GOT3 (cell line): ENCODE data around the gene ACKR2.
A peak's percentile ranks its signal among the peaks of the same experiment; 100 is the strongest.
"Not testable (repeated sequence)": the region's sequence is repeated elsewhere in the genome, so short reads cannot be mapped to it uniquely, and the experiment has no call there.

Experiments used
- DNase-seq: peaks from one replicate; lab custom pipeline; 2025; ENCODE audit warnings: mixed read lengths; lab: John Stamatoyannopoulos, UW

ACKR2 gene

DNA sequence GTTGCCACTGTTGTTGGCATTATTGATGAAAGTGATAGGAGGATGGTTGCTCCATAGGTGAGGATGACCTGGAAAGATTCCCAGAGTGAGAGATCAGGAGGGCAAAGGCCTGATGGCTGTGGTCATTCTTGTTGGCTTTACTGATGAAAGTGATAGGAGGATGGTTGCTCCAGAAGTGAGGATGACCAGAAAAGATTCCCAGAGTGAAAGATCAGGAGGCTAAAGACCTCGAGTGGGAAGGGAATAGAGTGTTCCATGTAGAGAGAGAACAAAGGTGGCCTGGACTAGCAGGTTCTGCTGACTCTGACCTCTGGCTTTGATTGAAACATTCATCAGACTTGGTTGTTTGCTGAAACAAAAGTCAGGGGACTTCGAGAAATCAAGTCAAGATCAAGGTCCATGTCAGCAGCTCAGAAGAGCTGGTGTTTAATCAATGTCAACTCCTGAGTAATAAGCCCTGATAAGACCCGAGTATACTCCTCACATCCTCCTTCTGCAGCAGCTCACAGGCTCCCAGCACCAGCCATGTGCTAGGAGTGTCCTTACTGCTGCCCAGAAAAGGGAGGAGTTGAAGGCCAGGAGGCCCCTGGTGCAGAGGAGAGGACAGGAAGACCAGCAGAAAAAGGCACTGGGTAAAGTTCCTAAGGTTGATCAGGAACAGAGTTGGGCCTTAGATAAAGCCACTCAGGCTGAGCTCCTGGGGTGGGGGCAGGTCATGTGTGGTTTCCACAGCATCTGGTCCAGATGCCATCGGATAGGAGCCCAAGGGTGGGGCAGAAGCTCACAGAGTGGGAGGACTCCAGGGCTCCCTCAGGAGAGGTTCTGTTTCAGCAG, 46.5 kb downstream of the ACKR2 start:
- DNase-seq = no peak

DNA sequence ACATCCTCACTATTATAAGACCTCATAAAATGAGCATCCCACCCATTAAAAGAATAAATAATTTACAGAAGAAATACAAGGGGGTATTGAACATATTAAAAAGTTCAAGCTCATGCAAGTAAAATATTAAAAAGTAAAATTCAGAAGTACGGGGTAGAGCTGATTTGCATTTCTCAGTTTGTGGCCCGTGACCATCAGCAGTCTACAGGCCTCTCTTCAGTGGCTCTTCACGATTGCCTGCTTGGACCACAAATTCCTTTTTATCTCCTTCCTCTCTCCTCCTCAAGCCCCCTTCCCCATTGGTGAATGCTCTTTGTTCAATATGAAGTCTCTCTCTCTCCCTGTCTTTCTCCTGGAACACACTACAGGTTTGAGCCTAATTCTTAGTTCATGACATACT, 47.3 kb downstream of the ACKR2 start:
- DNase-seq = no peak

DNA sequence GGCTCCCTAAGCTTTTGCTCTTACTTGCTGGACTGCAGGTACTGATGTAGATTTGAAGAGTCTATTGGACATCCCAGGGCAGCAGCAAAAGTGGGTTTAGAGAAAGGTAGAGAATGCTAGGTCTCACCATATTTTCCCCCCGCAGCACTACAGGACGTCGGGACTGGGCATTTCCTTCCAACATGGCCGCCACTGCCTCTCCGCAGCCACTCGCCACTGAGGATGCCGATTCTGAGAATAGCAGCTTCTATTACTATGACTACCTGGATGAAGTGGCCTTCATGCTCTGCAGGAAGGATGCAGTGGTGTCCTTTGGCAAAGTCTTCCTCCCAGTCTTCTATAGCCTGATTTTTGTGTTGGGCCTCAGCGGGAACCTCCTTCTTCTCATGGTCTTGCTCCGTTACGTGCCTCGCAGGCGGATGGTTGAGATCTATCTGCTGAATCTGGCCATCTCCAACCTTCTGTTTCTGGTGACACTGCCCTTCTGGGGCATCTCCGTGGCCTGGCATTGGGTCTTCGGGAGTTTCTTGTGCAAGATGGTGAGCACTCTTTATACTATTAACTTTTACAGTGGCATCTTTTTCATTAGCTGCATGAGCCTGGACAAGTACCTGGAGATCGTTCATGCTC, 55.2 kb downstream of the ACKR2 start:
- no peak for DNase-seq

DNA sequence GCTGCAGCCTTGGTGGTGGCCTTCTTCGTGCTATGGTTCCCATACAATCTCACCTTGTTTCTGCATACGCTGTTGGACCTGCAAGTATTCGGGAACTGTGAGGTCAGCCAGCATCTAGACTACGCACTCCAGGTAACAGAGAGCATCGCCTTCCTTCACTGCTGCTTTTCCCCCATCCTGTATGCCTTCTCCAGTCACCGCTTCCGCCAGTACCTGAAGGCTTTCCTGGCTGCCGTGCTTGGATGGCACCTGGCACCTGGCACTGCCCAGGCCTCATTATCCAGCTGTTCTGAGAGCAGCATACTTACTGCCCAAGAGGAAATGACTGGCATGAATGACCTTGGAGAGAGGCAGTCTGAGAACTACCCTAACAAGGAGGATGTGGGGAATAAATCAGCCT, 56.0 kb downstream of the ACKR2 start:
- DNase-seq = no peak

GRCh38 chr3:42867138-42867537, 57.9 kb downstream of the ACKR2 start:
- DNase-seq = no peak

GRCh38 chr3:42868841-42869240, 59.6 kb downstream of the ACKR2 start:
- no peak for DNase-seq

GRCh38 chr3:42871592-42872196, 62.4 kb downstream of the ACKR2 start:
- no peak for DNase-seq

- no peak for DNase-seq
Measured at GRCh38 chr3:42872718-42873117, 63.5 kb downstream of the ACKR2 start.

GRCh38 chr3:42873221-42873982, 64.2 kb downstream of the ACKR2 start:
- no peak for DNase-seq

DNA sequence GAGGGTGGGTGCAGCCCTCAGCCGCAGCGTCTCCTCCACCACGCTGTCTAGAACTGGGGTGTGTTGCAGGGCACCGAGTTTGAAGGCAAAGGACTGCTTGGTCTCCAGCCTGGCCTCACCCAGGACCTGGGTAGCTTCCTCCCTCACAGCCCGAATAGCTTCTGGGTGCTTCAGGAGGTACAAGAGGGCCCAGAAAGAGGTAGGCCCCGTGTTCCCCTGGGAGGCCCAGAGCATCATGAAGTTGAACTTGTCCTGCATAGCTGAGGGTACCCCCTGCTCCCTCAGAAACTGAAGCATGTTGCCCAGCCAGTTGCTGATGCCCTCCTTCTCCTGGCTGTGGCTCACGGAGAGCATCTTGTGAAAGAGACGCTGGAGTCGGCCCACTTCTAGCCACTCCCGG, 65.5 kb downstream of the ACKR2 start:
- no peak for DNase-seq

- no peak for DNase-seq
Measured at GRCh38 chr3:42875325-42876151, 66.3 kb downstream of the ACKR2 start, which contains the start of gene CYP8B1. TSS of gene CYP8B1 (minus strand) at chr3:42875879. CDS start at chr3:42875816, 63 bp downstream.

DNA sequence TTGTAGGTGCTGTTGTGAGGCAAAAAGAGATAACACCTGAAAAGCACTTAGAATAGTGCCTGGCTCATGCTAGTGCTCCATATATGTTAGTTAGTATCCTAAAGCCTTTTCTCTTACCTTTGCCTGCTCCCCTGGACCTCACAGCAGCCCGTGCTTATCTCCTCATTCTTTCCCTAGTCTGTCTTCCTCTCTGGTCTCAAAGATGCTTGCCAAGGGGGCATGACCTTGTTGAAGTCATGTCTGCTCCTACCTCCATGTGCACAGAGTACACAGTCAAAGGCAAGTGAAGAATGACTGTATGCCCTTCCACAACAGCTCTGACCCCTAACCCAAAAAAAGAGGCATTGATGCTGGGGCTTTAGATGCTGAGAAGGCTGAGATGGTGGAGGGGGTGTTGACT, 67.2 kb downstream of the ACKR2 start:
- no peak for DNase-seq

GRCh38 chr3:42876940-42877720, 67.9 kb downstream of the ACKR2 start:
- DNase-seq = no peak

DNA sequence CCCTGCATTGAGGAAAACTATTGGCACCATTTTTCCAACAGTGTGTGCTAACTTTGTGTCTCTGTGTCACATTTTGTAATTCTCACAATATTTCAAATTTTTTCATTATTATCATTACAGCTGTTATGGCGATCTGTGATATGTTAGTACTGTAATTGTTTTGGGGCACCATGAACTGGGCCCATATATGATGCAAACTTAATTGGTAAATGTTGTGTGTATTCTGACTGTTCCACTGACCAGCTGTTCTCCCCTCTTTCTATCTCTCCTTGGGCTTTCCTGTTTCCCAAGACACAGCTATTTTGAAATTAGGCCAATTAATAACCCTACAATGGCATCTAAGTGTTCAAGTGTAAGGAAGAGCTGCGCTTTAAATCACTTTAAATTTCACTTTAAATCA, 68.6 kb downstream of the ACKR2 start:
- no peak for DNase-seq

GRCh38 chr3:42880183-42880582, 70.9 kb downstream of the ACKR2 start:
- DNase-seq = no peak

- peak; percentile 44 for DNase-seq
Measured at GRCh38 chr3:42880601-42881451, 71.6 kb downstream of the ACKR2 start.

- DNase-seq = not testable (repeated sequence)
Measured at GRCh38 chr3:42883251-42883930, 74.1 kb downstream of the ACKR2 start.

DNA sequence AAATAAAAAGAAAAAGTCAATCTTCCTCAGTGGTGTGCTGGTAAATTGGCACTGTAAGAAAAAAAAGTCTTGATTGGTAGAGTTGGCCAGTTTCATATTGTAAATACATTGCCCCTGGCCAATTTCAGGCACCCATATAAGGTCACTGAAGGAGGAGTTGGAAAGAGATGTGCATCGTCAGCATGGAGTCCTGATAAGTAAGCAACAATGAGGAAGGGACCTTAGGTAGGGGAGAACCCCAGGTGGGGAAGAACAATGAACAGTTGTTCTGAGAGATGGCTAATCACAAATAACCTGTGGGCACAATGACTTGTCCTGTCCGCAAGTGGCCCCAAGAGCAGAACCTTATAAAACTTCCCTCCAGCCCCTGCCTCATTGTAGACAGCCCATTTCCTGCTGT, 75.1 kb downstream of the ACKR2 start:
- DNase-seq = no peak

GRCh38 chr3:42886294-42886822, 77.1 kb downstream of the ACKR2 start:
- no peak for DNase-seq
